ENCODE measurements around the gene BBOX1. TPM values are rescaled to one million over a fixed set of nuclear protein-coding genes. Genes with fewer than 3 reads are reported as not detected.
"Not testable (repeated sequence)": the region's sequence is repeated elsewhere in the genome, so short reads cannot be mapped to it uniquely, and the experiment has no call there.

BBOX1 gene
- total RNA-seq, 1 donor from 2014 or later, result 0.90 TPM

GRCh38 chr11:26995701-26996460 is 44.7 kb upstream of the BBOX1 start:
- H3K4me3 Mint-ChIP-seq (ENCODE audit: unreplicated experiment), result peak overlapping the region; percentile 86
- no peak for DNase-seq (ENCODE audit: low spot score)
- H3K36me3 Mint-ChIP-seq (ENCODE audit: low read depth), result peaks cover 2% of the 10 kb centered on the region
- no peaks in the 10 kb centered on the region for H3K9me3 Mint-ChIP-seq (ENCODE audit: low read depth)
- no peaks in the 10 kb centered on the region for H3K27me3 Mint-ChIP-seq (ENCODE audit: low read depth)
- TF ChIP-seq CTCF (IDR thresholded peaks at IDR 0.05), result no peak
- peak overlapping the region; percentile 87 for H3K27ac Mint-ChIP-seq (ENCODE audit: unreplicated experiment)
- peaks cover 67% of the 10 kb centered on the region for H3K4me1 Mint-ChIP-seq (ENCODE audit: low read depth)

- Mint-ChIP-seq H3K36me3 (ENCODE audit: low read depth) (peaks cover 2% of the 10 kb centered on the region), H3K27ac (ENCODE audit: unreplicated experiment) (no peak overlapping the region), H3K4me1 (ENCODE audit: low read depth) (peaks cover 69% of the 10 kb centered on the region), H3K4me3 (ENCODE audit: unreplicated experiment) (peak overlapping the region; percentile 86), H3K27me3 (ENCODE audit: low read depth) (no peaks in the 10 kb centered on the region), H3K9me3 (ENCODE audit: low read depth) (no peaks in the 10 kb centered on the region)
- DNase-seq (ENCODE audit: low spot score), result no peak
- no peak for TF ChIP-seq CTCF (IDR thresholded peaks at IDR 0.05)
Observed at GRCh38 chr11:26997378-26997777, 43.2 kb upstream of the BBOX1 start.

GRCh38 chr11:27001136-27001730 is 39.4 kb upstream of the BBOX1 start:
- not testable (repeated sequence) for DNase-seq (ENCODE audit: low spot score); H3K36me3 Mint-ChIP-seq (ENCODE audit: low read depth); H3K9me3 Mint-ChIP-seq (ENCODE audit: low read depth); H3K27me3 Mint-ChIP-seq (ENCODE audit: low read depth); H3K4me3 Mint-ChIP-seq (ENCODE audit: unreplicated experiment)
- peak overlapping the region; percentile 78 for H3K27ac Mint-ChIP-seq (ENCODE audit: unreplicated experiment)
- H3K4me1 Mint-ChIP-seq (ENCODE audit: low read depth), result peaks cover 47% of the 10 kb centered on the region

GRCh38 chr11:27002431-27002830 is 38.2 kb upstream of the BBOX1 start:
- Mint-ChIP-seq H3K27me3 (ENCODE audit: low read depth) (no peaks in the 10 kb centered on the region), H3K27ac (ENCODE audit: unreplicated experiment) (peak overlapping the region; percentile 9), H3K4me1 (ENCODE audit: low read depth) (peaks cover 37% of the 10 kb centered on the region), H3K9me3 (ENCODE audit: low read depth) (no peaks in the 10 kb centered on the region), H3K36me3 (ENCODE audit: low read depth) (no peaks in the 10 kb centered on the region), H3K4me3 (ENCODE audit: unreplicated experiment) (no peak overlapping the region)
- DNase-seq (ENCODE audit: low spot score), result no peak
- TF ChIP-seq CTCF (IDR thresholded peaks at IDR 0.05), result no peak

GRCh38 chr11:27002838-27003237 is 37.8 kb upstream of the BBOX1 start:
- no peak for DNase-seq (ENCODE audit: low spot score)
- Mint-ChIP-seq H3K27me3 (ENCODE audit: low read depth) (no peaks in the 10 kb centered on the region), H3K27ac (ENCODE audit: unreplicated experiment) (no peak overlapping the region), H3K4me3 (ENCODE audit: unreplicated experiment) (no peak overlapping the region), H3K36me3 (ENCODE audit: low read depth) (no peaks in the 10 kb centered on the region), H3K9me3 (ENCODE audit: low read depth) (no peaks in the 10 kb centered on the region), H3K4me1 (ENCODE audit: low read depth) (peaks cover 35% of the 10 kb centered on the region)
- TF ChIP-seq CTCF (IDR thresholded peaks at IDR 0.05), result no peak

All from chondrocyte (in vitro differentiated cells).